Embryonic facial prominence (tissue), 1 donor: ENCODE measurements around the gene KANK3.
"Not testable (repeated sequence)": the region's sequence is repeated elsewhere in the genome, so short reads cannot be mapped to it uniquely, and the experiment has no call there.

Source experiments
- DNase-seq: peaks from one replicate; pipeline ENCODE4 v3.0.0-alpha.2; 2016; ENCODE audit errors: extremely low spot score

KANK3 gene

GRCh38 chr19:8370176-8371010 lies 27.3 kb upstream of the KANK3 start:
- DNase-seq: no peak

- DNase-seq: peak; percentile 89
Measured at GRCh38 chr19:8367327-8368001, 24.4 kb upstream of the KANK3 start.

- DNase-seq: no peak
Measured at GRCh38 chr19:8366961-8367326, 23.9 kb upstream of the KANK3 start.

GRCh38 chr19:8366121-8366581 lies 23.1 kb upstream of the KANK3 start:
- DNase-seq: no peak

DNA sequence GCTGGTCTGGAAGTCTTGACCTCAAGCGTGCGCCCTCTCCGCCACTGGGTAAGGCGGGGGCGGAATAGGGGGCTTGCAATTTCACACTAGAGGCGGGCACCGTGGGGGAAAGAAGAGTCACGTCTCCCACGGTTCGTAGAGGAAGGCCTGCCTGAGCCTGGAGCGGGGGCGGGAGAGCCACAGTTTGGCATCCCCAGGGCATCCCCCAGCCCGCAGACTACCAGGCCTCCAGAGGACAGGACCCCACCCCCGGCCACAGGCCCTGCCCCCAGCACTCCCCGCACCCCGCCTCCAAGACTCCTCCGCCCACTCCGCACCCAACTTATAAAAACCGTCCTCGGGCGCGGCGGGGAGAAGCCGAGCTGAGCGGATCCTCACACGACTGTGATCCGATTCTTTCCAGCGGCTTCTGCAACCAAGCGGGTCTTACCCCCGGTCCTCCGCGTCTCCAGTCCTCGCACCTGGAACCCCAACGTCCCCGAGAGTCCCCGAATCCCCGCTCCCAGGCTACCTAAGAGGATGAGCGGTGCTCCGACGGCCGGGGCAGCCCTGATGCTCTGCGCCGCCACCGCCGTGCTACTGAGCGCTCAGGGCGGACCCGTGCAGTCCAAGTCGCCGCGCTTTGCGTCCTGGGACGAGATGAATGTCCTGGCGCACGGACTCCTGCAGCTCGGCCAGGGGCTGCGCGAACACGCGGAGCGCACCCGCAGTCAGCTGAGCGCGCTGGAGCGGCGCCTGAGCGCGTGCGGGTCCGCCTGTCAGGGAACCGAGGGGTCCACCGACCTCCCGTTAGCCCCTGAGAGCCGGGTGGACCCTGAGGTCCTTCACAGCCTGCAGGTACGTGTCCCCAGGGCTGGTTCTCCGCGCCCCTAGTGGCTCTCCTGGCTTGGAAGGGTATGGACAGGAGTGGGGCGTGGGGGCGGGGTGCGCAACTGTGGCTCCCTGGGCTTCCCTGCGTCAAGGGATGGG lies 21.0 kb upstream of the KANK3 start, which contains the start of gene ANGPTL4:
TSS of gene ANGPTL4 (plus strand) at position 353 of the 969 bp plus-strand sequence. CDS start at position 520, 167 bp downstream.
- no peak for DNase-seq

GRCh38 chr19:8361921-8362793 lies 19.1 kb upstream of the KANK3 start:
- DNase-seq: peak; percentile 55

DNA sequence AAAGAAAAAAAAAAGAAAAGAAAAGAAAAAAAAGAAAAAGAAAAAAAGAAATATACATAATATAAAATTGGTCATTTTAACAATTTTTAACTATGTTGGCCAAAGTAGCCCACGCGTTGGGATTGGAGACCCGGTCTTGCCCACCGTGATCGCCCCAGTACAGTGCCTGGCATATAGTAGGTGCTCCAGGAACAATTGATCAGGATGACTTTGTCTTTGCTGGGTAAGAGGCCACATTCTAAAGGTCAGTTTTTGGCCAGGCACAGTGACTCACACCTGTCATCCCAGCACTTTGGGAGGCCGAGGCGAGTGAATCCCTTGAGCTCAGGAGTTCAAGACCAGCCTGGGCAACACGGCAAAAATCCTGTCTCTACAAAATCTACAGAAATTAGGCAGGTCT lies 17.1 kb upstream of the KANK3 start:
- DNase-seq: no peak

- DNase-seq: no peak
Measured at GRCh38 chr19:8358948-8359347, 15.9 kb upstream of the KANK3 start.

DNA sequence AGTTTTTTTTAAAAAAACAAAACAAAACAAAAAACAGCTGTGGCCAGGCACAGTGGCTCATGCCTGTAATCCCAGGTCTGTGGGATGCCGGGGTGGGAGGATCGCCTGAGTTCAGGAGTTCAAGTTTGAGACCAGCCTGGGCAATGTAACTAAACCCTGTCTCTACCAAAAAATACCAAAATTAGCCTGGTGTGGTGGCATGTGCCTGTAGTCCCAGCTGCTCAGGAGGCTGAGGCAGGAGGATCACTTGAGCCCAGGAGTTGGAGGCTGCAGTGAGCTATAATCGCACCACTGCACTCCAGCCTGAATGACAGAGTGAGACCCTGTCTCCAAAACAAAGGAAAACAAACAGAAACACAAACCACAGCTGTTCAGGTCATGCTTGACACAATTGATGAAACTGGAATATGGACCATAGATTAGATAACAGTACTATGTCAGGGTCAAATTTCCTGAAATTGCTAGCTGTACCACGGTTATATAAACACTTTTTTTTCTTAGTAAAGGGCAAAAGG lies 14.0 kb upstream of the KANK3 start:
- DNase-seq: no peak

DNA sequence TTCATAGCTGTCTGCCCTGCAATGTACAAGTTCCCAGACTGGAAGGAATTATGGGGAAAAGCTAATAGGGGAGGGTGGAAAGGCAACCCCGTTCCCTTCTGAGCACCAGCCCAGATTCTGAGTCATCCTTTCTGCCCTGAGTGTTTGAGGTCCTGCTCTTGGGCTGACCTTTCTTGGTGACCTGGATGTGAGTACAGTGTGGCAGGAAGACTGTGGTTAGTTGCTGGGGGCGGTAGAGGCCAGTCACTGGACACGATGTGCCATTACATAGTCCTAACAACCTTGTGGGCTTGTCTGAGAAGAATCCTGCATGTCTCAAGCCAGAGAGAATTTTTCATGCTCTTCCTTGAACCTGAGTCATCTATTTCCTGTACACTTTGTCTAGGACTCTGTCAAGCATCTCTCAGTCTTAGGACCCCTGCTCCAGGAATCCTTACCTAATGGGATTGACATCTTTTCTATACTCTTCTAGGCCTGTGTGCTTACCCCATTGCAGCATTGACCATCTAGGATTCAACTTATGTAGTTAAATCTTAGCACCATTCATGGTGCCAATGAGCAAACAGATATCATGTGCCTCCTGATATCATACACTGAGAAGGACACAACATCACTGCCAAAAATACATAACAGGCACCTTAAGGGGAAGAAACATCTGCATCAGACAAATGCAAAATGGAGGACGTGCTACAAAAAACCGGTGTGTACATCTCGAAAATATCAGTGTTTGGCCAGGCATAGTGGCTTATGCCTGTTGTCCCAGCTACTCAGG lies 12.8 kb upstream of the KANK3 start:
- DNase-seq: no peak

- not testable (repeated sequence) for DNase-seq
Measured at GRCh38 chr19:8352845-8353244, 9.8 kb upstream of the KANK3 start.

DNA sequence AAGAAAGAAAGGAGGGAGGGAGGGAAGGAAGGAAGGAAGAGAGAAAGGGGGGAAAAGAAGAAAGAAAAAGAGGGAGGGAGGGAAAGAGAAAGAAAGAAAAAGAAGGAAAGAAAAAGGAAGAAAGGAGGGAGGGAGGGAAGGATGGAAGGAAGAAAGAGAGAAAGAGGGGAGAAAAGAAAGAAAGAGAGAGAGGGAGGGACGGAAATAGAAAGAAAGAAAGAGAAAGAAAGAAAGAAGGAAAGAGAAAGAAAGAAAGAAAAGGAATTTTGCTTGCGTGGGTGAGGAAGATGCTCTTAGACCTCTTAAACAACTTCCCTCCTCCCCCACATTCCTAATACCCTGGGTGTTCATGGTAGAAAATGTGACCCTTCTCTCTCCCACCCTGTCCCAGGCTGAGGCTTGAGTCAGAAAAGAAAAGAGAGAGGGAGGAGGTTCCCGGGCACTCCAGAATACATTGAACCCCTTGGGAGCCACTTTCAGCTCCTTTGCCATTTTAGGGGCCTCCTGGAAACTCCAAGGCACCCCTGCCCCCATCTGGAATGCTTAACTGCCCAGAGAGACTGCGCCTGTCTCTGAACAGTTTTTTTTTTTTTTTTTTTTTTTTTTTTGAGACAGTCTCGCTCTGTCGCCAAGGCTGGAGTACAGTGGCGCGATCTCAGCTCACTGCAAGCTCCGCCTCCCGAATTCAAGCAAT lies 9.2 kb upstream of the KANK3 start:
- DNase-seq: no peak

DNA sequence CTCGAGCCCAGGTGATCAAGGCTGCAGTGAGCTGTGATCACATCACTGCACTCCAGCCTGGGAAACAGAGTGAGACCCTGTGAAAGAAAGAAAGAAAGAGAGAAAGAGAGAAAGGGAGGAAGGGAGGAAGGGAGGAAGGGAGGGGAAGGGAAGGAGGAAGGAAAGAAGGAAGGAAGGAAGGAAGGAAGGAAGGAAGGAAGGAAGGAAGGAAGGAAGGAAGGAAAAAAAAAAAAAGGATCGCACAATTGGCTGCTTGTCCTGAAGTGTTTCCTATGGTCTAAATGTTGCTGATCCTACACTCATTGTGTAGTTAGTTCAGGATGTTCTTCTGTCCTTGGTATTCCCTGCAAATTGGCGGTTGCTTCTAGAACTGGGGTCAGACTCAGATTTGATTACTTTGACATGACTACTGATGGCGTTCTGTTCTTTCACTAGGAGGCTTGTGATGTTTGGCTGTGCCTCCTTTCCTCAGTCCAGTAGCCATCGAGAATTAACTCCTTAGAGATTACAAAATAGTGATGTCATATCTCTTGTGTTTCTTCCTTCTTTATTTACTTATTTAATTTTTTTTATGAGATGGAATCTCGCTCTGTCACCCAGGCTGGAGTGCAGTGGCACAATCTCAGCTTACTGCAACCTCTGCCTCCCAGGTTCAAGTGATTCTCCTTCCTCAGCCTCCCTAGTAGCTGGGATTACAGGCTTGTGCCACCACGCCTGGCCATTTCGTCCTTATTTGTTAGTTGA lies 6.7 kb upstream of the KANK3 start:
- DNase-seq: not testable (repeated sequence)

- DNase-seq: no peak
Measured at GRCh38 chr19:8343483-8343844, 402 bp upstream of the KANK3 start.

- no peak for DNase-seq
Measured at GRCh38 chr19:8342316-8342683, 762 bp downstream of the KANK3 start.

DNA sequence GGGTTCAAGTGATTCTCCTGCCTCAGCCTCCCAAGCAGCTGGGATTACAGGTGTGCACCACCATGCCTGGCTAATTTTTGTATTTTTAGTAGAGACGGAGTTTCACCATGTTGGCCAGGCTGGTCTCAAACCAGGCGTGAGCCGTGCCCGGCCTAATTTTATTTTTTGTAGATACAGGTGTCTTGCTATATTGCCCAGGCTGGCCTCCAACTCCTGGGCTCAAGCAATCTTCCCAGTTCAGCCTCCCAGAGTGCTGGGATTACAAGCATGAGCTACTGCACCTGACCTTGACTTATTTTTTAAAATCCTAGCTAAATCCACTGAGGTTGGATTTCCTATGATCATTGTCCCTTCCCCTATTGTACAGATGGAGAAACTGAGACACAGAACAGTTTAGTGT lies 1.6 kb downstream of the KANK3 start:
- not testable (repeated sequence) for DNase-seq

GRCh38 chr19:8340341-8341096 lies 2.5 kb downstream of the KANK3 start:
- no peak for DNase-seq

- no peak for DNase-seq
Measured at GRCh38 chr19:8338835-8339234, 4.2 kb downstream of the KANK3 start.
